B cell (primary cell): ENCODE data around the gene DPEP2NB.

Experiments
- EZH2 ChIP-seq: IDR thresholded peaks from 2 replicates; pipeline ENCODE4 v1.6.1; 2012; ENCODE audit warnings: borderline replicate concordance, low read depth, mild to moderate bottlenecking, moderate library complexity, low read length; ENCODE audit not compliant: insufficient read depth, poor library complexity, severe bottlenecking
- TF ChIP-seq, protein P1 (sequence below): fragments of 200-600 bp; IDR thresholded peaks from one replicate; pipeline ENCODE4 v1.8.0; 2022; ENCODE audit warnings: antibody characterized with exemption, mild to moderate bottlenecking

DNA sequence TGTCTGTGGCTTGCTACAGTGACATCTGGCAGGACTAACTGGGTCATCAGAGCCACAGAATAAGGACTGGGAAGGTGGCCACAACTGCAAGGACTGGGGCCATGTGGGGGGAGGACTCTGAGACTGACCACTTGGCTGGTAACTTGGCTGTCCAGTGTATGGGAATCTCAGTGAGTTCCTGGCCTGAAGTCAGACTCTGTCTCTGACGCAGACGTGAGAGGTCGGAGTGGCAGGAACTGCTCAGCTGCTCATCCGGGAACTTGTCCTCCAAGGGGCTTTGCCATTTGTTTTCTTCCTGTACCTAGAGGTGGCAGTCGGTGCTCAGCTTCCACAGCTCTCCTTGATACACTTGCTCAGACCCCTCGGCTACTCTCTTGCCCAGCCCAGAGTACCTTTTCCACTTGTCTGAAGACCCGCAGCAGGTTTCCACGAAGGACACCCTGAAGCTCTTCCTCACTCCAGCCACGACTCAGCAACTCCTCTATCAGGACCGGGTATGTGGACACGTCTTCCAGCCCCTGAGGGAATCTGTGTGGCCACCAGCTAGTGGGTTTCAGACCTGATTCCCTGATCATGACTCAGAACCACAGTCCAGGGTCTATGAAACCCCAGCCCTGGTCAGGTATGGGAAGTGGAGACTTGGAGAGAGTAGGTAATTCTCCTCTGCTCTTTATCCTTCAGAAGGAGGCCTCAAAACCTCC lies 28.1 kb downstream of the DPEP2NB start:
- TF ChIP-seq, protein P1, sequence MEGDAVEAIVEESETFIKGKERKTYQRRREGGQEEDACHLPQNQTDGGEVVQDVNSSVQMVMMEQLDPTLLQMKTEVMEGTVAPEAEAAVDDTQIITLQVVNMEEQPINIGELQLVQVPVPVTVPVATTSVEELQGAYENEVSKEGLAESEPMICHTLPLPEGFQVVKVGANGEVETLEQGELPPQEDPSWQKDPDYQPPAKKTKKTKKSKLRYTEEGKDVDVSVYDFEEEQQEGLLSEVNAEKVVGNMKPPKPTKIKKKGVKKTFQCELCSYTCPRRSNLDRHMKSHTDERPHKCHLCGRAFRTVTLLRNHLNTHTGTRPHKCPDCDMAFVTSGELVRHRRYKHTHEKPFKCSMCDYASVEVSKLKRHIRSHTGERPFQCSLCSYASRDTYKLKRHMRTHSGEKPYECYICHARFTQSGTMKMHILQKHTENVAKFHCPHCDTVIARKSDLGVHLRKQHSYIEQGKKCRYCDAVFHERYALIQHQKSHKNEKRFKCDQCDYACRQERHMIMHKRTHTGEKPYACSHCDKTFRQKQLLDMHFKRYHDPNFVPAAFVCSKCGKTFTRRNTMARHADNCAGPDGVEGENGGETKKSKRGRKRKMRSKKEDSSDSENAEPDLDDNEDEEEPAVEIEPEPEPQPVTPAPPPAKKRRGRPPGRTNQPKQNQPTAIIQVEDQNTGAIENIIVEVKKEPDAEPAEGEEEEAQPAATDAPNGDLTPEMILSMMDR, result no peak
- TF ChIP-seq EZH2, result no peak
